K562 (cell line): Measurements from ENCODE around the gene DOLPP1. TPM values are rescaled to one million over a fixed set of nuclear protein-coding genes. Genes with fewer than 3 reads are reported as not detected.

Experiments used
- BACH1 ChIP-seq: fragments of 200-800 bp; sonication (Bioruptor generic); IDR thresholded peaks from 2 replicates; pipeline ENCODE4 v1.6.1; 2016; ENCODE audit warnings: missing genetic modification characterization, missing compliant biosample characterization
- BRD9 ChIP-seq: fragments of 450-650 bp; IDR thresholded peaks from 2 replicates; pipeline ENCODE4 v1.6.1; 2018; ENCODE audit warnings: low read depth; ENCODE audit not compliant: partially characterized antibody
- EP400 ChIP-seq: fragments of 450-650 bp; IDR thresholded peaks from 2 replicates; pipeline ENCODE4 v1.6.1; 2017; ENCODE audit warnings: antibody characterized with exemption, mild to moderate bottlenecking, moderate library complexity
- JUN ChIP-seq, 2 experiments: sonication (generic) in 1 of 2; formaldehyde crosslinking in 1 of 2; IDR thresholded peaks; 2 replicates each; pipeline versions ENCODE4 v1.6.1 to v1.8.0; 2012 to 2022; ENCODE audit warnings: borderline replicate concordance in 2 of 2, mild to moderate bottlenecking in 2 of 2, improper control_type of control experiment in 1 of 2, low read depth in 1 of 2, low read length in 1 of 2, missing genetic modification reagents in 1 of 2
- LARP7 ChIP-seq: fragments of 450-650 bp; IDR thresholded peaks from 2 replicates; pipeline ENCODE4 v1.6.1; 2016
- NCOA6 ChIP-seq: fragments of 450-650 bp; IDR thresholded peaks from 2 replicates; pipeline ENCODE4 v1.6.1; 2017; ENCODE audit warnings: mild to moderate bottlenecking
- NFRKB ChIP-seq: fragments of 450-650 bp; IDR thresholded peaks from 2 replicates; pipeline ENCODE4 v1.6.1; 2016; ENCODE audit warnings: low read depth
- PBX2 ChIP-seq, 2 experiments: IDR thresholded peaks in 1 of 2; conservative IDR thresholded peaks in 1 of 2; 2 replicates each; pipeline ENCODE4 v1.6.1; 2016; ENCODE audit warnings: low read depth in 2 of 2, mild to moderate bottlenecking in 1 of 2, missing compliant biosample characterization in 1 of 2, missing genetic modification characterization in 1 of 2, moderate library complexity in 1 of 2
- PTTG1 ChIP-seq: fragments of 450-650 bp; IDR thresholded peaks from 2 replicates; pipeline ENCODE4 v1.6.1; 2016; ENCODE audit warnings: low read depth, mild to moderate bottlenecking, missing genetic modification characterization, missing compliant biosample characterization
- RBBP5 ChIP-seq: fragments of 200-600 bp; sonication (generic); IDR thresholded peaks from 2 replicates; pipeline ENCODE4 v1.6.1; 2012; ENCODE audit warnings: borderline replicate concordance, mild to moderate bottlenecking, low read length, control low read depth, inconsistent platforms; ENCODE audit not compliant: insufficient read depth, poor library complexity, severe bottlenecking
- SIRT6 ChIP-seq: IDR thresholded peaks from one replicate; pipeline ENCODE4 v1.6.1; 2012; ENCODE audit warnings: low read depth, mild to moderate bottlenecking, control low read depth, inconsistent platforms, low read length, moderate library complexity
- TCF15 ChIP-seq: fragments of 250-450 bp; sonication (Bioruptor Pico); IDR thresholded peaks from 2 replicates; pipeline ENCODE4 v1.8.0; 2022; ENCODE audit warnings: moderate library complexity, mild to moderate bottlenecking, inconsistent platforms
- ZBTB7A ChIP-seq: IDR thresholded peaks from 2 replicates; pipeline ENCODE4 v1.6.1; 2011; ENCODE audit warnings: low read depth, mild to moderate bottlenecking, low read length, moderate library complexity, borderline replicate concordance; ENCODE audit not compliant: control insufficient read depth
- ZNF121 ChIP-seq: sonication (generic); formaldehyde crosslinking; conservative IDR thresholded peaks from 2 replicates; pipeline ENCODE4 v1.8.0; 2022; ENCODE audit warnings: missing genetic modification reagents
- ZNF75A ChIP-seq: fragments of 450-650 bp; formaldehyde crosslinking; IDR thresholded peaks from 2 replicates; pipeline ENCODE4 v1.4.0; 2020; ENCODE audit warnings: mild to moderate bottlenecking
- polyA plus RNA-seq, 8 experiments: library from polyadenylated mRNA; depleted of rRNA in 4 of 8; stranded (reverse) in 5 of 8; unstranded in 3 of 8; fragments of >200 nt; fragmentation: Nextera tagmentation in 2 of 8; fragmentation: Illumina TruSeq in 1 of 8; extraction: Ambion mirVana in 2 of 8; extraction: Trizol in 1 of 8; gene quantifications; 2 replicates each; pipeline versions ENCODE4 v1.2.1 to v1.2.3, GENCODE V29; 2011 to 2014; ENCODE audit warnings: inconsistent platforms in 1 of 8, missing spikeins in 1 of 8
- total RNA-seq, 7 experiments: library from RNA; depleted of rRNA in 6 of 7; stranded (reverse); fragments of >200 nt in 6 of 7; fragmentation: Illumina TruSeq in 2 of 7; extraction: Trizol in 2 of 7; gene quantifications; 2 replicates each; pipeline versions ENCODE4 v1.2.1 to v1.2.3, GENCODE V29; 2011 to 2021; ENCODE audit warnings: low replicate concordance in 1 of 7
- TF ChIP-seq, protein P1 (sequence below): IDR thresholded peaks from 2 replicates; pipeline ENCODE4 v1.6.1; 2011; ENCODE audit not compliant: insufficient read length; ENCODE audit errors: extremely low read depth
- TF ChIP-seq, protein P2 (sequence below), 2 experiments: fragments of 450-650 bp in 1 of 2; sonication (generic) in 1 of 2; formaldehyde crosslinking; conservative IDR thresholded peaks; 2 replicates each; pipeline versions ENCODE4 v1.4.0 to v1.8.1; 2020 to 2022; ENCODE audit warnings: mild to moderate bottlenecking in 1 of 2, missing genetic modification reagents in 1 of 2
- TF ChIP-seq, protein P3 (sequence below): sonication (generic); formaldehyde crosslinking; IDR thresholded peaks from 2 replicates; pipeline ENCODE4 v1.8.1; 2023; ENCODE audit warnings: mild to moderate bottlenecking, missing genetic modification reagents
- TF ChIP-seq, protein P4 (sequence below): fragments of 250-450 bp; sonication (Bioruptor Pico); IDR thresholded peaks from 2 replicates; pipeline ENCODE4 v1.8.0; 2022; ENCODE audit warnings: inconsistent platforms

DOLPP1 gene
- total and polyA plus RNA-seq, 9 of the 15 experiments (the other 6 are each of a cell fraction or from before 2014, with no cell fraction given), result 3.0 to 39.8 (median 30.5) TPM

GRCh38 chr9:129111528-129112151, 30.7 kb downstream of the DOLPP1 start (continued):
- TF ChIP-seq, protein P1, sequence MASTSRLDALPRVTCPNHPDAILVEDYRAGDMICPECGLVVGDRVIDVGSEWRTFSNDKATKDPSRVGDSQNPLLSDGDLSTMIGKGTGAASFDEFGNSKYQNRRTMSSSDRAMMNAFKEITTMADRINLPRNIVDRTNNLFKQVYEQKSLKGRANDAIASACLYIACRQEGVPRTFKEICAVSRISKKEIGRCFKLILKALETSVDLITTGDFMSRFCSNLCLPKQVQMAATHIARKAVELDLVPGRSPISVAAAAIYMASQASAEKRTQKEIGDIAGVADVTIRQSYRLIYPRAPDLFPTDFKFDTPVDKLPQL, result no peak
- TF ChIP-seq BACH1 (no peak), NCOA6 (no peak), NFRKB (peak; percentile 21), SIRT6 (no peak), PTTG1 (tag) (no peak), RBBP5 (peak; percentile 81), LARP7 (no peak), ZNF121 (CRISPR knock-in tag) (no peak), ZBTB7A (peak; percentile 62; the same call in 1 of the 2 replicates), PBX2 (CRISPR knock-in tag; IDR thresholded peaks at IDR 0.05; ENCODE audit: low read depth) (no peak), PBX2 (tag; conservative IDR thresholded peaks at IDR 0.05; ENCODE audit: low read depth) (no peak), JUN (IDR thresholded peaks at IDR 0.05; ENCODE audit: borderline replicate concordance, low read depth, low read length) (no peak), JUN (CRISPR knock-in tag; IDR thresholded peaks at IDR 0.05; ENCODE audit: borderline replicate concordance) (0 out of 2 replicates have a peak, but pooled peaks have one; percentile 40), TCF15 (CRISPR knock-in tag) (no peak), BRD9 (no peak), EP400 (no peak), ZNF75A (no peak)
- TF ChIP-seq, protein P2, sequence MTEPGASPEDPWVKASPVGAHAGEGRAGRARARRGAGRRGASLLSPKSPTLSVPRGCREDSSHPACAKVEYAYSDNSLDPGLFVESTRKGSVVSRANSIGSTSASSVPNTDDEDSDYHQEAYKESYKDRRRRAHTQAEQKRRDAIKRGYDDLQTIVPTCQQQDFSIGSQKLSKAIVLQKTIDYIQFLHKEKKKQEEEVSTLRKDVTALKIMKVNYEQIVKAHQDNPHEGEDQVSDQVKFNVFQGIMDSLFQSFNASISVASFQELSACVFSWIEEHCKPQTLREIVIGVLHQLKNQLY (CRISPR knock-in tag; conservative IDR thresholded peaks at IDR 0.05), result no peak
- TF ChIP-seq, protein P3, sequence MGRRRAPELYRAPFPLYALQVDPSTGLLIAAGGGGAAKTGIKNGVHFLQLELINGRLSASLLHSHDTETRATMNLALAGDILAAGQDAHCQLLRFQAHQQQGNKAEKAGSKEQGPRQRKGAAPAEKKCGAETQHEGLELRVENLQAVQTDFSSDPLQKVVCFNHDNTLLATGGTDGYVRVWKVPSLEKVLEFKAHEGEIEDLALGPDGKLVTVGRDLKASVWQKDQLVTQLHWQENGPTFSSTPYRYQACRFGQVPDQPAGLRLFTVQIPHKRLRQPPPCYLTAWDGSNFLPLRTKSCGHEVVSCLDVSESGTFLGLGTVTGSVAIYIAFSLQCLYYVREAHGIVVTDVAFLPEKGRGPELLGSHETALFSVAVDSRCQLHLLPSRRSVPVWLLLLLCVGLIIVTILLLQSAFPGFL (CRISPR knock-in tag), result no peak
- TF ChIP-seq, protein P4, sequence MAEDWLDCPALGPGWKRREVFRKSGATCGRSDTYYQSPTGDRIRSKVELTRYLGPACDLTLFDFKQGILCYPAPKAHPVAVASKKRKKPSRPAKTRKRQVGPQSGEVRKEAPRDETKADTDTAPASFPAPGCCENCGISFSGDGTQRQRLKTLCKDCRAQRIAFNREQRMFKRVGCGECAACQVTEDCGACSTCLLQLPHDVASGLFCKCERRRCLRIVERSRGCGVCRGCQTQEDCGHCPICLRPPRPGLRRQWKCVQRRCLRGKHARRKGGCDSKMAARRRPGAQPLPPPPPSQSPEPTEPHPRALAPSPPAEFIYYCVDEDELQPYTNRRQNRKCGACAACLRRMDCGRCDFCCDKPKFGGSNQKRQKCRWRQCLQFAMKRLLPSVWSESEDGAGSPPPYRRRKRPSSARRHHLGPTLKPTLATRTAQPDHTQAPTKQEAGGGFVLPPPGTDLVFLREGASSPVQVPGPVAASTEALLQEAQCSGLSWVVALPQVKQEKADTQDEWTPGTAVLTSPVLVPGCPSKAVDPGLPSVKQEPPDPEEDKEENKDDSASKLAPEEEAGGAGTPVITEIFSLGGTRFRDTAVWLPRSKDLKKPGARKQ (CRISPR knock-in tag), result no peak
